Tibial nerve (tissue), 4 donors: ENCODE measurements around the gene DNAH6.

Experiments used
- CTCF ChIP-seq, 5 experiments: fragments of 200-600 bp in 3 of 5; fragments of 450-650 bp in 2 of 5; sonication (generic) in 3 of 5; IDR thresholded peaks; one replicate each; pipeline ENCODE4 v1.5.1; 2016 to 2019; ENCODE audit warnings: antibody characterized with exemption in 5 of 5, mild to moderate bottlenecking in 3 of 5, moderate library complexity in 2 of 5
- EP300 ChIP-seq, 2 donors: sonication (generic); formaldehyde crosslinking; IDR thresholded peaks; one replicate each; pipeline ENCODE4 v1.6.1; 2017; ENCODE audit warnings: antibody characterized with exemption in 2 of 2, mild to moderate bottlenecking in 1 of 2
- POLR2A ChIP-seq, 2 donors: fragments of 450-650 bp; IDR thresholded peaks; one replicate each; pipeline ENCODE4 v1.6.1; 2017; ENCODE audit warnings: antibody characterized with exemption in 2 of 2, mild to moderate bottlenecking in 2 of 2, moderate library complexity in 2 of 2

- TF ChIP-seq CTCF (IDR thresholded peaks at IDR 0.05) (no peak), POLR2A (IDR thresholded peaks at IDR 0.05) (no peak), EP300 (IDR thresholded peaks at IDR 0.05) (no peak)
Observed at GRCh38 chr2:84483320-84483719, 33.0 kb upstream of the DNAH6 start.
